Mucosa of descending colon (tissue), 3 donors: ENCODE data around the gene GLYR1. TPM values are rescaled to one million over a fixed set of nuclear protein-coding genes. Genes with fewer than 3 reads are reported as not detected.

ENCODE experiments used
- ATAC-seq: fragments of 200-7000 bp; cut with Tn5 transposase; one replicate; pipeline ENCODE4 v1.9.1; 2020; ENCODE audit warnings: mild to moderate bottlenecking, moderate library complexity
- DNase-seq, 3 donors: peaks; one replicate each; pipeline ENCODE4 v3.0.0-alpha.2; 2020
- H3K36me3 ChIP-seq: fragments of 200-600 bp; one replicate; pipeline ENCODE4 v1.8.0; 2021; ENCODE audit warnings: low read depth, mild to moderate bottlenecking
- H3K4me1 ChIP-seq: fragments of 200-600 bp; one replicate; pipeline ENCODE4 v1.8.0; 2021; ENCODE audit warnings: low read depth, mild to moderate bottlenecking
- H3K4me3 ChIP-seq: fragments of 200-600 bp; one replicate; pipeline ENCODE4 v1.8.0; 2021; ENCODE audit warnings: mild to moderate bottlenecking
- H3K9me3 ChIP-seq: fragments of 200-600 bp; one replicate; pipeline ENCODE4 v1.8.0; 2021; ENCODE audit warnings: mild to moderate bottlenecking
- CTCF ChIP-seq: fragments of 200-600 bp; IDR thresholded peaks from one replicate; pipeline ENCODE4 v1.8.0; 2022; ENCODE audit warnings: antibody characterized with exemption, mild to moderate bottlenecking
- intact Hi-C, 2 donors: fragments of 100-400 bp; cut with DNase I in 1 of 2; cut with micrococcal nuclease in 1 of 2; formaldehyde crosslinking; loops; one replicate each; pipeline versions ENCODE4 v1.11.0 to v1.11.1; 2022; cut with DNase I, micrococcal nuclease
- total RNA-seq, 3 donors: library from RNA; stranded (reverse); fragmentation: NEBNext Ultra II Directional in 2 of 3; extraction: Animal tissue kit (Norgen Biotek cat#: 25700) in 2 of 3; gene quantifications; one replicate each; pipeline versions ENCODE4 v1.2.1 to v1.2.4, GENCODE V29; 2021 to 2023
- donor health status: DM: no; HTN: no; CAD: no; lungs with moderate emphysema.
- donor health status: DM: no; HTN: no; CAD: no.
- donor health status: DM: no; HTN: yes; CAD: no.

The GLYR1 gene
- total RNA-seq, 3 donors from 2014 or later = 110 to 123 (median 111) TPM

- no peak for ATAC-seq
- Histone ChIP-seq H3K36me3 (peaks cover 12% of the 10 kb centered on the region), H3K4me3 (no peak overlapping the region), H3K4me1 (no peaks in the 10 kb centered on the region), H3K9me3 (no peaks in the 10 kb centered on the region)
- intact Hi-C loops = no loop called here
- no peak for TF ChIP-seq CTCF
- DNase-seq = no peak
Observed at GRCh38 chr16:4876646-4877379, 29.7 kb upstream of the GLYR1 start.

DNA sequence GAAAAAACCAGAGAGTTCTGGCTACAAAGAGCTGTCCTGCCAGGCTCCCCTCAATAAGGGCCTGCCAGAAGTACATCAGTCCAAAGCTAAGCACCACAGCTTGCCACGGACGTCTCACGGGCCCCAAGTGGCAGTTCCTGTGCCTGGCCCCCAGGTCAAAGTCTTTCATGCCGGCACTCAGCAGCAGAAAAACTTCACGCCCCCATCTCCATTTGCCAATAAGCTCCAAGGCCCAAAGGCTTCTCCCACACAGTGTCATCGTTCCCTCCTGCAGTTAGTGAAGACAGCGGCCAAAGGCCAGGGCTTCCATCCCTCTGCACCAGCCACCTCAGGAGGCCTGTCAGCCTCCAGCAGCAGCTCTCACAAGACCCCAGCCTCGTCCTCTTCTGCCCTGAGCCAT is 27.6 kb upstream of the GLYR1 start:
- no peak for DNase-seq
- Histone ChIP-seq H3K4me3 (no peak overlapping the region), H3K9me3 (no peaks in the 10 kb centered on the region), H3K4me1 (no peaks in the 10 kb centered on the region), H3K36me3 (peaks cover 8% of the 10 kb centered on the region)
- no peak for TF ChIP-seq CTCF
- intact Hi-C loops = no loop called here
- no peak for ATAC-seq

DNA sequence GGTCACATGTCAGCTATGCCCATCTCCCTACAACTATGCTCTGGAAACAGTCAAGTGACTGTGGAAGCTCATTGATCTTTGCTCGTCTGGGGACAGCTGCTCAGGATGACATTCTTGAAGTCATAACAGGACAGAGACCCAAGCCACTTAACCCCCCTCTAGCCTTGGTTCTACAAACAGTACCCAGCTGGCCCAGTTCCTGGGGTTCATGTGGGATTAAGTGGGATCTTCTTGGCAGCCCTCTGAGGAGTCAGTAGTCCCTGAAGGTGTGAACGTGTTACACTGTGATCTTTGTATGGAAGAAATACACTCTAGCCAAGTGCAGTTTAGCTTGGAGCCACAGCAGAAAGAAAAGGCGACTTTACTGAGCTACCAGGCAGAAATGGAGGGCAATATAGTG is 26.0 kb upstream of the GLYR1 start:
- peaks cover 7% of the 10 kb centered on the region for H3K36me3 ChIP-seq

DNA sequence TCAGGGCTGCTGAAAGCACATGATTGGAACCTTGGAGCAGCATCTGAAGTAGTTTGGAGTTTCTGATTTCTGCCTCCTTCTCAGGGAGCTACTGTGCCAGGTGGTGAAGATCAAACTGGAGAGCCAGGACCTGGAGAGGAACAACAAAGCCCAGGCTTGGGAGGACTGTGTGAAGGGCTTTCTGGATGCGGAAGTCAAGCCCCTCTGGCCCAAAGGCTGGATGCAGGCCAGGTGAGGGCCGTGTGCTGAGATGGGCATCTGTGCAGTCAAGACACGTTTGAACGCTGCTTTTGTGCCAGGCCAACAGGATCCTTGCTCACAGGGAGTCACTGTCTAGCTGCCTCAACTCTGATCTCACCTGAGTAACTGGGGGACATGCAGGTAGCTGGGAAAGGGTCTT is 24.0 kb upstream of the GLYR1 start:
- H3K4me1 ChIP-seq = no peaks in the 10 kb centered on the region

More for the DNA sequence above, 26.0 kb upstream of the GLYR1 start:
- TF ChIP-seq CTCF = no peak
- no peak for DNase-seq
- no peak overlapping the region for H3K4me3 ChIP-seq
- H3K9me3 ChIP-seq = no peaks in the 10 kb centered on the region
- intact Hi-C loops = no loop called here
- H3K4me1 ChIP-seq = no peaks in the 10 kb centered on the region
- no peak for ATAC-seq

DNA sequence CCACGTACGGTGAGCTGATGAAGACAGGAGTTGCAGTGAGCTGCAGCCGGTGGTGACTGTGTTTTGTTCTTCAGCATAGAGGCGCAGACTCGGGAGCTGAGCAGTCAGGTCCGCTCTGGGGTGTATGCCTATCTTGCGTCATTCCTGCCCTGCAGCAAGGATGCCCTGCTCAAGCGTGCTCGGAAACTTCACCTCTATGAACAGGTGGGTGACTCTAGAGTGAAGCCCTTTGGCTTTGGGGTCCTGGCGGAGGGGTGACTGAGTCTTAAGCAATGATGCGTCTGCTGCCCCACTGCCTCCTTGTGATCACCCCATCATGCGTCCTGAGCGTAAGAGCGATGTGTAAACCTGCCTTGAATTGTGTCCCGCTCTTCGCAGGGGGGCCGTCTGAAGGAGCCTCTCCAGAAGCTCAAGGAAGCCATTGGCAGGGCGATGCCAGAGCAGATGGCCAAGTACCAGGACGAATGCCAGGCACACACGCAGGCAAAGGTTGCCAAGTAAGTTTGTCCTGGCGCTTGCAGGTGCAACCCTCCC is 23.1 kb upstream of the GLYR1 start:
- intact Hi-C loops = no loop called here
- Histone ChIP-seq H3K4me3 (no peak overlapping the region), H3K4me1 (no peaks in the 10 kb centered on the region), H3K9me3 (no peaks in the 10 kb centered on the region), H3K36me3 (peaks cover 7% of the 10 kb centered on the region)
- ATAC-seq (no peak), DNase-seq (no peak)
- no peak for TF ChIP-seq CTCF

More for the DNA sequence above, 24.0 kb upstream of the GLYR1 start:
- Histone ChIP-seq H3K4me3 (no peak overlapping the region), H3K36me3 (peaks cover 7% of the 10 kb centered on the region), H3K9me3 (no peaks in the 10 kb centered on the region)
- DNase-seq (no peak), ATAC-seq (no peak)
- intact Hi-C loops = no loop called here
- TF ChIP-seq CTCF = no peak
